GM12878 (cell line): ENCODE data around the gene SASH1. TPM values are rescaled to one million over a fixed set of nuclear protein-coding genes. Genes with fewer than 3 reads are reported as not detected.
"Not testable (repeated sequence)": the region's sequence is repeated elsewhere in the genome, so short reads cannot be mapped to it uniquely, and the experiment has no call there.

Experiments used
- ATAC-seq: fragments of 200-7000 bp; cut with Tn5 transposase; 3 replicates; pipeline ENCODE4 v1.9.1; 2020; ENCODE audit warnings: mild to moderate bottlenecking, moderate library complexity
- BruUV-seq: library from RNA; stranded (reverse); fragments of 400-500 nt; replicated peaks from 2 replicates; lab custom pipeline; 2021; lab: Mats Ljungman, UMichigan
- CTCF ChIA-PET: fragments of 300-600 bp; sonication (Branson Sonifier 250); formaldehyde crosslinking; extraction: SDS; loops from one replicate; lab custom pipeline; 2021; ENCODE audit warnings: inconsistent platforms; lab: Yijun Ruan, JAX
- POLR2A ChIA-PET: fragments of 350-600 bp; formaldehyde crosslinking; extraction: SDS; loops from one replicate; lab custom pipeline; 2021; ENCODE audit warnings: inconsistent platforms; lab: Charles Lee
- RAD21 ChIA-PET: fragments of 300-600 bp; sonication (Branson Sonifier 250); formaldehyde crosslinking; loops from one replicate; lab custom pipeline; 2023; ENCODE audit warnings: antibody characterized with exemption; ENCODE audit not compliant: unreplicated experiment; lab: Charles Lee
- SMC1A ChIA-PET: fragments of 300-600 bp; sonication (Branson Sonifier 250); formaldehyde crosslinking; loops from one replicate; lab custom pipeline; 2023; ENCODE audit not compliant: unreplicated experiment, uncharacterized antibody; lab: Charles Lee
- DNase-seq: peaks from one replicate; pipeline ENCODE4 v3.0.0-alpha.2; 2011; ENCODE audit warnings: low read depth, low spot score
- FAIRE-seq: peaks from 3 replicates; lab custom pipeline; 2011; peaks lifted over from hg19 to GRCh38; lab: Jason Lieb, UNC
- H2AFZ ChIP-seq: 2 replicates; pipeline ENCODE4 v1.6.0; 2011; ENCODE audit warnings: low read depth, low read length, control low read depth; ENCODE audit not compliant: control insufficient read depth
- H3K27ac ChIP-seq: 2 replicates; pipeline ENCODE4 v1.5.1; 2011; ENCODE audit warnings: control low read depth; ENCODE audit not compliant: control insufficient read depth, insufficient read depth
- H3K27me3 ChIP-seq, 2 experiments: replicated peaks in 1 of 2; 2 replicates each; pipeline versions ENCODE4 v1.6.0 to v1.6.1; 2011; ENCODE audit warnings: low read length in 1 of 2; ENCODE audit not compliant: control insufficient read depth in 2 of 2, insufficient read depth in 2 of 2
- H3K36me3 ChIP-seq, 2 experiments: 2 replicates each; pipeline ENCODE4 v1.5.1; 2011; ENCODE audit warnings: low read length in 1 of 2; ENCODE audit not compliant: control insufficient read depth in 2 of 2, insufficient read depth in 2 of 2
- H3K4me1 ChIP-seq: 2 replicates; pipeline ENCODE4 v1.6.1; 2011; ENCODE audit warnings: mild to moderate bottlenecking, low read length, moderate library complexity, mixed read lengths; ENCODE audit not compliant: control insufficient read depth, insufficient read depth
- H3K4me2 ChIP-seq: 2 replicates; pipeline ENCODE4 v1.6.0; 2011; ENCODE audit warnings: control low read depth; ENCODE audit not compliant: control insufficient read depth, insufficient read depth
- H3K4me3 ChIP-seq: fragments of 200-600 bp; sonication (generic); 2 replicates; pipeline ENCODE4 v1.5.1; 2016
- H3K79me2 ChIP-seq: 2 replicates; pipeline ENCODE4 v1.6.0; 2011; ENCODE audit warnings: low read length; ENCODE audit not compliant: control insufficient read depth, insufficient read depth
- H3K9ac ChIP-seq: 2 replicates; pipeline ENCODE4 v1.8.0; 2011; ENCODE audit warnings: low read length, control low read depth, mixed read lengths; ENCODE audit not compliant: control insufficient read depth, insufficient read depth
- H3K9me3 ChIP-seq: replicated peaks from 3 replicates; pipeline ENCODE4 v1.5.1; 2011; ENCODE audit warnings: mild to moderate bottlenecking, low read length; ENCODE audit not compliant: control insufficient read depth, insufficient read depth
- H4K20me1 ChIP-seq: 2 replicates; pipeline ENCODE4 v1.6.0; 2011; ENCODE audit not compliant: control insufficient read depth, insufficient read depth
- WGBS: methylation state at CpG from one replicate; pipeline ENCODE4 v1.1.6; 2016; ENCODE audit warnings: low lambda C conversion rate; ENCODE audit not compliant: insufficient replicate concordance, insufficient coverage; ENCODE audit errors: missing lambda C conversion rate; 5-methylcytosine and 5-hydroxymethylcytosine counted together
- in situ Hi-C: fragments of 300-500 bp; cut with MboI; formaldehyde crosslinking; loops from 9 replicates; pipeline ENCODE4 v1.14.3; 2018; ENCODE audit warnings: mixed read lengths
- intact Hi-C: fragments of 100-400 bp; cut with micrococcal nuclease; formaldehyde crosslinking; loops from one replicate; pipeline ENCODE4 v1.14.2; 2022; ENCODE audit not compliant: unreplicated experiment
- polyA plus RNA-seq, 11 experiments: library from polyadenylated mRNA; depleted of rRNA in 4 of 11; unstranded in 6 of 11; stranded (reverse) in 5 of 11; fragments of >200 nt; fragmentation: Nextera tagmentation in 4 of 11; fragmentation: Illumina TruSeq in 1 of 11; extraction: Ambion mirVana in 4 of 11; extraction: Trizol in 1 of 11; gene quantifications; 1 replicate in 1 of 11; 2 replicates in 10 of 11; pipeline versions ENCODE4 v1.2.1 to v1.2.3, GENCODE V29; 2011 to 2016; ENCODE audit warnings: inconsistent platforms in 2 of 11, missing spikeins in 2 of 11, low read depth in 1 of 11
- total RNA-seq, 4 experiments: library from RNA; depleted of rRNA in 3 of 4; stranded (reverse); fragments of >200 nt in 3 of 4; fragmentation: Illumina TruSeq in 1 of 4; extraction: Trizol in 1 of 4; gene quantifications; 2 replicates each; pipeline versions ENCODE4 v1.2.1 to v1.2.3, GENCODE V29; 2013 to 2021
- TF ChIP-seq, protein P1 (sequence below): fragments of 150-350 bp; IDR thresholded peaks from 2 replicates; pipeline ENCODE4 v1.6.1; 2016; ENCODE audit warnings: low read depth, low read length

Gene SASH1
- total and polyA plus RNA-seq, 10 of the 15 experiments (the other 5 are each of a cell fraction or from before 2014, with no cell fraction given): 0.01 to 0.73 (median 0.14) TPM; not detected in 4

DNA sequence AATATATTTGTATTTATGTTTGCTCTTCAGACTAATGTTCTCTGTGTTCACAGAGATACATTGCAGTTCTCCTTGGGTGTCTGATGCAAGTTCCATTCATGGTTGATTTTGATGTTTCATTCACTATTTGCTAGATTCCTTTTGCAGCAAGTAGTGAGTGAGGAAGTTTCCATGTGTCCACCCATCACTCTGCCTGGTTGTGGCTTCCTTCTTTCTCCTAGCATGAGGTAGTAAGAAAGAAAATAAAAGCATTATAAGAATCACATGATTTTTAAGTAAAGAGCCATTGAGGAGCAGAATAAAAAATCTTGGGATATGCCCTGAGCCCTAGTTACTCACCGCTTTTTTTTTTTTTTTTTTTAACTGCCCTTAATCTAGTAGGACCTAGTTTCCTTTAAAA, 8.7 kb downstream of the SASH1 start (continued):
- TF ChIP-seq, protein P1, sequence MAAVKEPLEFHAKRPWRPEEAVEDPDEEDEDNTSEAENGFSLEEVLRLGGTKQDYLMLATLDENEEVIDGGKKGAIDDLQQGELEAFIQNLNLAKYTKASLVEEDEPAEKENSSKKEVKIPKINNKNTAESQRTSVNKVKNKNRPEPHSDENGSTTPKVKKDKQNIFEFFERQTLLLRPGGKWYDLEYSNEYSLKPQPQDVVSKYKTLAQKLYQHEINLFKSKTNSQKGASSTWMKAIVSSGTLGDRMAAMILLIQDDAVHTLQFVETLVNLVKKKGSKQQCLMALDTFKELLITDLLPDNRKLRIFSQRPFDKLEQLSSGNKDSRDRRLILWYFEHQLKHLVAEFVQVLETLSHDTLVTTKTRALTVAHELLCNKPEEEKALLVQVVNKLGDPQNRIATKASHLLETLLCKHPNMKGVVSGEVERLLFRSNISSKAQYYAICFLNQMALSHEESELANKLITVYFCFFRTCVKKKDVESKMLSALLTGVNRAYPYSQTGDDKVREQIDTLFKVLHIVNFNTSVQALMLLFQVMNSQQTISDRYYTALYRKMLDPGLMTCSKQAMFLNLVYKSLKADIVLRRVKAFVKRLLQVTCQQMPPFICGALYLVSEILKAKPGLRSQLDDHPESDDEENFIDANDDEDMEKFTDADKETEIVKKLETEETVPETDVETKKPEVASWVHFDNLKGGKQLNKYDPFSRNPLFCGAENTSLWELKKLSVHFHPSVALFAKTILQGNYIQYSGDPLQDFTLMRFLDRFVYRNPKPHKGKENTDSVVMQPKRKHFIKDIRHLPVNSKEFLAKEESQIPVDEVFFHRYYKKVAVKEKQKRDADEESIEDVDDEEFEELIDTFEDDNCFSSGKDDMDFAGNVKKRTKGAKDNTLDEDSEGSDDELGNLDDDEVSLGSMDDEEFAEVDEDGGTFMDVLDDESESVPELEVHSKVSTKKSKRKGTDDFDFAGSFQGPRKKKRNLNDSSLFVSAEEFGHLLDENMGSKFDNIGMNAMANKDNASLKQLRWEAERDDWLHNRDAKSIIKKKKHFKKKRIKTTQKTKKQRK: no peak
- TF ChIP-seq, all 136 proteins: peak for 0

DNA sequence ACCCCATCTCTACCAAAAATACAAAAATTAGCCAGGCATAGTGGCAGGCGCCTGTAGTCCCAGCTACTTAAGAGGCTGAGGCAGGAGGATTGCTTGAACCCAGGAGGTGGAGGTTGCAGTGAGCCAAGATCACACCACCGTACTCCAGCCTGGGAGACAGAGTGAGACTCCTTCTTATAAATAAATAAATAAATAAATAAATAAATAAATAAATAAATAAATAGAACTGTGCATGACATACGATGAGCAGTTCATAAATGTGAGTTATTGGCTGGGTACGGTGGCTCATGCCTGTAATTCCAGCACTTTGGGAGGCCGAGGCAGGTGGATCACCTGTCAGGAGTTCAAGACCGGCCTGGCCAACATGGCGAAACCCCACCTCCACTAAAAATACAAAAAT, 9.8 kb downstream of the SASH1 start:
- H3K4me2 ChIP-seq, FAIRE-seq, intact Hi-C loops, H3K4me1 ChIP-seq, H3K9ac ChIP-seq, in situ Hi-C loops, DNase-seq, H3K4me3 ChIP-seq, H2AFZ ChIP-seq, ATAC-seq, BruUV-seq, H4K20me1 ChIP-seq, RAD21 ChIA-PET, H3K79me2 ChIP-seq, H3K27me3 ChIP-seq, SMC1A ChIA-PET, H3K9me3 ChIP-seq, POLR2A ChIA-PET, H3K36me3 ChIP-seq, CTCF ChIA-PET, H3K27ac ChIP-seq: not testable (repeated sequence)
- WGBS: 50% methylated on average over 7 of the region's 7 CpGs
